Measurements from ENCODE around the gene SLC39A13. TPM values are rescaled to one million over a fixed set of nuclear protein-coding genes. Genes with fewer than 3 reads are reported as not detected.

SLC39A13 gene
- total RNA-seq, 1 donor from 2014 or later, result 76.6 TPM

DNA sequence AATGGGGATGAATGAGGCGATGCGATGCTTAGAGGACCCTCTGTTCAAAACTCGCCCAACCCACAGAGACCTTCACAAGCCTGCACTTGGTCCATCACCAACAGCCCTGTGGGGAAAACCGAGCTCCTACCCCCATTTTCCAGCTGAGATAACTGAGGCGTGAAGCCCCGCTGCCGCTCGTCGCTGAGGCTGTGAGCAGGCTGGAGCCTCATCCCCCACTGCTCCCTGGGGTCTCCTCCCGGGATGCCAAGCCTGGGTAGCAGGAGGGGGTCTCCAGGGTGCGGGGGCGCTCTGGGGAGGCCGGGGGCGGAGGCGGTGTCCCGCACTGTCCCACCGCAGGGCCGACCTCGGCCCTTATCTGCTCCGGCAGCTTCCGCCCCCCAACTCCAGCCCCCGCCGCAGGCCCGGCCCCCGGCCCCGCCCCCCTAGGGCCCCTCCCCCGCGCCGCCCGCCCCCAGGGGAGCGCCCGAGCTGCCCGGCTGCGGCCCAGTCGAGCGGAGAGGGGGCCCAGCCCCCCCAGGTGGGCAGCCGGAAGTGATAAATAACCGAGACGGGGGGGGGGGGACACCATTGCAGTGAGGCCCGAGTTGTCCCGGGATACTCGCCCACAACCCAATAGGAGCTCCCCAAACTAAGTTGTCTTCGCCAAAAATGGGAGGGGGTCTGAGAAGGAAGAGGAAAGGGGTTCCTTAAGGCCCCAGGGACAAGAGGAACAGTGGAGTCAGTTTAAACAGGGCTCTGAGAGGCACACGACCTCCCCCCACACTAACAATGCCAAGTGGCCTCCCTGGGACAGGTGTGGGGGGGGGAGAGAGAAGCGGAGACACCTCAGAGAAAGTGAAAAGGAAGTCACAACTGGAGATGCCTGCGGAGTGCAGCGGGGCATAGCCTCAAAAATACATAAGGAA, 8.3 kb upstream of the SLC39A13 start:
- H3K4me3 ChIP-seq (ENCODE audit: insufficient read depth, low read depth, low read length), result peak overlapping the region; percentile 55
- H3K4me1 ChIP-seq (ENCODE audit: insufficient read depth, low read length), result no peaks in the 10 kb centered on the region
- TF ChIP-seq, protein P1, sequence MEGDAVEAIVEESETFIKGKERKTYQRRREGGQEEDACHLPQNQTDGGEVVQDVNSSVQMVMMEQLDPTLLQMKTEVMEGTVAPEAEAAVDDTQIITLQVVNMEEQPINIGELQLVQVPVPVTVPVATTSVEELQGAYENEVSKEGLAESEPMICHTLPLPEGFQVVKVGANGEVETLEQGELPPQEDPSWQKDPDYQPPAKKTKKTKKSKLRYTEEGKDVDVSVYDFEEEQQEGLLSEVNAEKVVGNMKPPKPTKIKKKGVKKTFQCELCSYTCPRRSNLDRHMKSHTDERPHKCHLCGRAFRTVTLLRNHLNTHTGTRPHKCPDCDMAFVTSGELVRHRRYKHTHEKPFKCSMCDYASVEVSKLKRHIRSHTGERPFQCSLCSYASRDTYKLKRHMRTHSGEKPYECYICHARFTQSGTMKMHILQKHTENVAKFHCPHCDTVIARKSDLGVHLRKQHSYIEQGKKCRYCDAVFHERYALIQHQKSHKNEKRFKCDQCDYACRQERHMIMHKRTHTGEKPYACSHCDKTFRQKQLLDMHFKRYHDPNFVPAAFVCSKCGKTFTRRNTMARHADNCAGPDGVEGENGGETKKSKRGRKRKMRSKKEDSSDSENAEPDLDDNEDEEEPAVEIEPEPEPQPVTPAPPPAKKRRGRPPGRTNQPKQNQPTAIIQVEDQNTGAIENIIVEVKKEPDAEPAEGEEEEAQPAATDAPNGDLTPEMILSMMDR (IDR thresholded peaks at IDR 0.05; ENCODE audit: insufficient read depth, low read depth, low read length), result no peak
- no peak for TF ChIP-seq EZH2 (IDR thresholded peaks at IDR 0.05; ENCODE audit: insufficient read depth, low read length)
- Mint-ChIP-seq H3K36me3 (ENCODE audit: low read depth, unreplicated experiment) (no peaks in the 10 kb centered on the region), H3K4me1 (ENCODE audit: low read depth, unreplicated experiment) (peaks cover 4% of the 10 kb centered on the region), H3K27ac (ENCODE audit: unreplicated experiment) (peak overlapping the region; percentile 84), H3K27me3 (ENCODE audit: low read depth, unreplicated experiment) (no peaks in the 10 kb centered on the region), H3K9me3 (ENCODE audit: unreplicated experiment) (no peaks in the 10 kb centered on the region), H3K4me3 (ENCODE audit: unreplicated experiment) (peak overlapping the region; percentile 54)
- H3K79me2 ChIP-seq (ENCODE audit: insufficient read depth, low read length), result no peaks in the 10 kb centered on the region
- H3K9me3 ChIP-seq (ENCODE audit: insufficient read depth, low read depth, low read length), result no peaks in the 10 kb centered on the region
- DNase-seq (ENCODE audit: low read depth) (no peak), FAIRE-seq (no peak)
- no peaks in the 10 kb centered on the region for H3K36me3 ChIP-seq (ENCODE audit: insufficient read depth, low read length)
- H3K27ac ChIP-seq (ENCODE audit: low read depth, low read length), result no peak overlapping the region
- no peaks in the 10 kb centered on the region for H3K27me3 ChIP-seq (ENCODE audit: insufficient read depth, low read length)
- peak overlapping the region; percentile 86 for H2AFZ ChIP-seq (ENCODE audit: low read depth, low read length)
- H4K20me1 ChIP-seq (ENCODE audit: insufficient read depth, low read length), result no peaks in the 10 kb centered on the region
- peak overlapping the region; percentile 71 for H3K9ac ChIP-seq (ENCODE audit: low read length)
- peak overlapping the region; percentile 89 for H3K4me2 ChIP-seq (ENCODE audit: low read length)

DNA sequence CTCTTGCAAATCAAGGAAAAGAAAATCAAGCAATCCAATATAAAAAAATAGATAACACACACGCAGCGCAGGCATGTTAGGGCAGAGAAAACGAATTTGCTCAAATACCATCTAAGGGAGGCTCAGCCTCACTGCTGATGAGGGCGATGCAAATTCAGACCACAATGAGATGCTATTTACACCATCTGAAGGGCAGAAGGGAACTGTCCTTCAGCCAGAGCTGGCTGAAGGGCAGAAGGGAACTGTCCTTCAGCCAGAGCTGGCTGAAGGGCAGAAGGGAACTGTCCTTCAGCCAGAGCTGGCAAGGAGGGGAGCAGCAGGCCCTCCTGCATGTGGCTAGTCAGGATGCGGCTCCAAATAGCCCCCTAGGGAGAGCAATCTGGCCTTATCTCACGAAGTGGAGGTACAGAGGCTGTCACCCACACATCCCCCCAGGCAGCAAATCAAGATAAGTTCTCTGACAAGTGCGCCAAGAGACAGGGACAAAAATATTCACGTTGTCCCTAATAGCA, 7.6 kb upstream of the SLC39A13 start:
- Histone ChIP-seq H3K27ac (ENCODE audit: low read depth, low read length) (no peak overlapping the region), H3K79me2 (ENCODE audit: insufficient read depth, low read length) (no peaks in the 10 kb centered on the region), H3K4me2 (ENCODE audit: low read length) (peak overlapping the region; percentile 89), H3K4me1 (ENCODE audit: insufficient read depth, low read length) (no peaks in the 10 kb centered on the region), H3K4me3 (ENCODE audit: insufficient read depth, low read depth, low read length) (no peak overlapping the region), H3K9ac (ENCODE audit: low read length) (no peak overlapping the region), H3K36me3 (ENCODE audit: insufficient read depth, low read length) (no peaks in the 10 kb centered on the region), H2AFZ (ENCODE audit: low read depth, low read length) (peak overlapping the region; percentile 3), H3K9me3 (ENCODE audit: insufficient read depth, low read depth, low read length) (no peaks in the 10 kb centered on the region), H4K20me1 (ENCODE audit: insufficient read depth, low read length) (no peaks in the 10 kb centered on the region), H3K27me3 (ENCODE audit: insufficient read depth, low read length) (no peaks in the 10 kb centered on the region)
- Mint-ChIP-seq H3K27ac (ENCODE audit: unreplicated experiment) (peak overlapping the region; percentile 84), H3K4me3 (ENCODE audit: unreplicated experiment) (no peak overlapping the region), H3K36me3 (ENCODE audit: low read depth, unreplicated experiment) (no peaks in the 10 kb centered on the region), H3K27me3 (ENCODE audit: low read depth, unreplicated experiment) (no peaks in the 10 kb centered on the region), H3K4me1 (ENCODE audit: low read depth, unreplicated experiment) (peaks cover 4% of the 10 kb centered on the region), H3K9me3 (ENCODE audit: unreplicated experiment) (no peaks in the 10 kb centered on the region)
- FAIRE-seq (no peak), DNase-seq (ENCODE audit: low read depth) (no peak)
- TF ChIP-seq EZH2 (IDR thresholded peaks at IDR 0.05; ENCODE audit: insufficient read depth, low read length), result no peak
- TF ChIP-seq, protein P1 (IDR thresholded peaks at IDR 0.05; ENCODE audit: insufficient read depth, low read depth, low read length), result no peak

DNA sequence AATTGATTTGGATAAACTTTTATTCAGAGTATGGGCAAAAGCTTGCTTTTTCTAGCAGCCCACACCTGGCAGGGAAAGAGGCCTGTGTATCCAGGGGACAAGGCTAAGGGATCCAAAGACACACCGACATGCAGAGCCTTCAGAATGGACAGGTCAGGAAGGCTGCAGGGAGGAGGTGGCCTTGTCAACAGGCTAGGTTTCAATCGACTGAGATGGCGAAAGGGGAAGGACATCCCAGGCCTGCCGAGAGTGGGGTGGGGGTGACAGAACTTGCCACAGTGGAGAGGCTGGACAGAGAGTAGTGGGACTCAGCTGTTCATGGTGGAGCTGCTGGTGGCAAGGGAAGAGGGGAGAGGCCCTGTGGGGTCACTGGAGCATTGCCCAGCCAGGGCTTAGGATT, 5.3 kb upstream of the SLC39A13 start:
- Mint-ChIP-seq H3K4me3 (ENCODE audit: unreplicated experiment) (no peak overlapping the region), H3K4me1 (ENCODE audit: low read depth, unreplicated experiment) (peaks cover 12% of the 10 kb centered on the region), H3K9me3 (ENCODE audit: unreplicated experiment) (no peaks in the 10 kb centered on the region), H3K27me3 (ENCODE audit: low read depth, unreplicated experiment) (no peaks in the 10 kb centered on the region), H3K27ac (ENCODE audit: unreplicated experiment) (no peak overlapping the region), H3K36me3 (ENCODE audit: low read depth, unreplicated experiment) (no peaks in the 10 kb centered on the region)
- FAIRE-seq (no peak), DNase-seq (ENCODE audit: low read depth) (no peak)
- Histone ChIP-seq H4K20me1 (ENCODE audit: insufficient read depth, low read length) (no peaks in the 10 kb centered on the region), H3K4me3 (ENCODE audit: insufficient read depth, low read depth, low read length) (no peak overlapping the region), H3K9me3 (ENCODE audit: insufficient read depth, low read depth, low read length) (no peaks in the 10 kb centered on the region), H2AFZ (ENCODE audit: low read depth, low read length) (no peak overlapping the region), H3K79me2 (ENCODE audit: insufficient read depth, low read length) (peaks cover 3% of the 10 kb centered on the region), H3K4me1 (ENCODE audit: insufficient read depth, low read length) (peaks cover 6% of the 10 kb centered on the region), H3K27ac (ENCODE audit: low read depth, low read length) (no peak overlapping the region), H3K27me3 (ENCODE audit: insufficient read depth, low read length) (no peaks in the 10 kb centered on the region), H3K4me2 (ENCODE audit: low read length) (no peak overlapping the region), H3K9ac (ENCODE audit: low read length) (no peak overlapping the region), H3K36me3 (ENCODE audit: insufficient read depth, low read length) (no peaks in the 10 kb centered on the region)
- no peak for TF ChIP-seq EZH2 (IDR thresholded peaks at IDR 0.05; ENCODE audit: insufficient read depth, low read length)
- TF ChIP-seq, protein P1 (IDR thresholded peaks at IDR 0.05; ENCODE audit: insufficient read depth, low read depth, low read length), result no peak
